GM19372 (cell line): ENCODE measurements around the gene SIGLEC9.

Experiments used
- ATAC-seq: cut with Tn5 transposase; IDR thresholded peaks from one replicate; pipeline ENCODE4 v1.9.1; 2021; ENCODE audit warnings: mild to moderate bottlenecking, low read depth, moderate library complexity; ENCODE audit not compliant: unreplicated experiment

SIGLEC9 gene

GRCh38 chr19:51173681-51174080 is 49.0 kb downstream of the SIGLEC9 start:
- no peak for ATAC-seq

- no peak for ATAC-seq
These were observed 54.5 kb downstream of the SIGLEC9 start for GRCh38 chr19:51179256-51179655.
